Coronary artery (tissue), 2 donors: ENCODE measurements around the gene NCR3LG1.

Source experiments
- DNase-seq: peaks from one replicate; pipeline ENCODE4 v3.0.0-alpha.2; 2017; ENCODE audit warnings: low spot score
- H3K27ac ChIP-seq, 2 donors: fragments of 200-600 bp; sonication (generic); one replicate each; pipeline ENCODE4 v1.5.1; 2016 to 2019
- H3K4me3 ChIP-seq: fragments of 200-600 bp; sonication (generic); 2 replicates; pipeline ENCODE4 v1.5.1; 2016; ENCODE audit warnings: mild to moderate bottlenecking, moderate library complexity
- CTCF ChIP-seq: fragments of 200-600 bp; sonication (generic); IDR thresholded peaks from one replicate; pipeline ENCODE4 v1.5.1; 2019; ENCODE audit warnings: antibody characterized with exemption

Gene NCR3LG1

GRCh38 chr11:17382046-17382728 lies 30.6 kb downstream of the NCR3LG1 start:
- DNase-seq = peak; percentile 57
- Histone ChIP-seq H3K27ac (no peak overlapping the region), H3K4me3 (no peak overlapping the region)
- TF ChIP-seq CTCF = no peak

GRCh38 chr11:17383461-17383860 lies 31.9 kb downstream of the NCR3LG1 start:
- no peak overlapping the region for H3K4me3 ChIP-seq
- DNase-seq = peak; percentile 62
- no peak overlapping the region for H3K27ac ChIP-seq
- no peak for TF ChIP-seq CTCF

- Histone ChIP-seq H3K4me3 (no peak overlapping the region), H3K27ac (no peak overlapping the region)
- peak; percentile 84 for DNase-seq
- TF ChIP-seq CTCF = peak; percentile 93
These were observed 32.5 kb downstream of the NCR3LG1 start for GRCh38 chr11:17384002-17384511.

GRCh38 chr11:17385492-17385891 lies 33.9 kb downstream of the NCR3LG1 start:
- Histone ChIP-seq H3K4me3 (no peak overlapping the region), H3K27ac (no peak overlapping the region)
- no peak for TF ChIP-seq CTCF
- DNase-seq = no peak

- no peak for TF ChIP-seq CTCF
- Histone ChIP-seq H3K4me3 (peak overlapping the region; percentile 17), H3K27ac (peak overlapping the region; percentile 31 to 70)
- no peak for DNase-seq
These were observed 34.3 kb downstream of the NCR3LG1 start for GRCh38 chr11:17385926-17386325.

- peak overlapping the region; percentile 31 to 70 for H3K27ac ChIP-seq
These were observed 34.9 kb downstream of the NCR3LG1 start for GRCh38 chr11:17386331-17387084.

More at GRCh38 chr11:17386331-17387084, 34.9 kb downstream of the NCR3LG1 start:
- peak; percentile 77 for TF ChIP-seq CTCF
- no peak for DNase-seq
- H3K4me3 ChIP-seq = peak overlapping the region; percentile 17
